Measurements from ENCODE around the gene KRTAP9-3.
"Not testable (repeated sequence)": the region's sequence is repeated elsewhere in the genome, so short reads cannot be mapped to it uniquely, and the experiment has no call there.

Gene KRTAP9-3

GRCh38 chr17:41215681-41216080, 16.6 kb upstream of the KRTAP9-3 start:
- Histone ChIP-seq H3K36me3 (ENCODE audit: insufficient read depth, low read length) (no peaks in the 10 kb centered on the region), H3K27ac (ENCODE audit: low read depth, low read length) (no peak overlapping the region), H3K27me3 (ENCODE audit: insufficient read depth, low read length) (no peaks in the 10 kb centered on the region), H3K4me3 (ENCODE audit: low read depth, low read length) (no peak overlapping the region), H3K4me1 (ENCODE audit: control insufficient read depth, insufficient read depth, low read length, unreplicated experiment) (peaks cover 5% of the 10 kb centered on the region), H2AFZ (ENCODE audit: low read length, unreplicated experiment) (no peak overlapping the region), H3K79me2 (ENCODE audit: control insufficient read depth, insufficient read depth, low read length, unreplicated experiment) (no peaks in the 10 kb centered on the region)

GRCh38 chr17:41223821-41224220, 8.4 kb upstream of the KRTAP9-3 start:
- Histone ChIP-seq H2AFZ (ENCODE audit: low read length, unreplicated experiment) (no peak overlapping the region), H3K27me3 (ENCODE audit: insufficient read depth, low read length) (no peaks in the 10 kb centered on the region), H3K4me3 (ENCODE audit: low read depth, low read length) (no peak overlapping the region), H3K4me1 (ENCODE audit: control insufficient read depth, insufficient read depth, low read length, unreplicated experiment) (no peaks in the 10 kb centered on the region), H3K27ac (ENCODE audit: low read depth, low read length) (no peak overlapping the region), H3K36me3 (ENCODE audit: insufficient read depth, low read length) (no peaks in the 10 kb centered on the region), H3K79me2 (ENCODE audit: control insufficient read depth, insufficient read depth, low read length, unreplicated experiment) (no peaks in the 10 kb centered on the region)

DNA sequence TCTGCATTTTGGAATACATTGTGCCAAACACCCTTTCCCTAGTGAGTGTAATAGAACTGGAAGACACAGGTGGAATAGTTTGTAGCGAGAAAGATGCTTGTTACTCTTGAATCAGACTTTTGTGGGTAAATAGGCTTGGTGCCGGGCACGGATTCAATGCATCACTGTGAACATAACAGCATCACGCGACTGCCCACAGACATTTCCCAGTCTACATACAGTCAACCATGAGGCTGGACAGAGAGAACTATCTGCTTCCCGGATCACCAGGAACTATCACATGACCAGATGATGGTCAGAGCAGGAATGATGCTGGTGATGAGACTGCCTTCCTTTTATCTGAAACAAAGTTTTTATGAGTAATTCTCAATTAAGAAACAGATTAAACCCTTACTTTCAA, 6.2 kb upstream of the KRTAP9-3 start:
- H3K27me3 ChIP-seq (ENCODE audit: insufficient read depth, low read length): 0 out of 2 replicates have a peak, but pooled peaks cover 5% of the 10 kb centered on the region
- H3K79me2 ChIP-seq (ENCODE audit: control insufficient read depth, insufficient read depth, low read length, unreplicated experiment): no peaks in the 10 kb centered on the region
- H2AFZ ChIP-seq (ENCODE audit: low read length, unreplicated experiment): no peak overlapping the region
- no peak overlapping the region for H3K4me3 ChIP-seq (ENCODE audit: low read depth, low read length)
- no peak overlapping the region for H3K27ac ChIP-seq (ENCODE audit: low read depth, low read length)
- no peaks in the 10 kb centered on the region for H3K4me1 ChIP-seq (ENCODE audit: control insufficient read depth, insufficient read depth, low read length, unreplicated experiment)
- no peaks in the 10 kb centered on the region for H3K36me3 ChIP-seq (ENCODE audit: insufficient read depth, low read length)

DNA sequence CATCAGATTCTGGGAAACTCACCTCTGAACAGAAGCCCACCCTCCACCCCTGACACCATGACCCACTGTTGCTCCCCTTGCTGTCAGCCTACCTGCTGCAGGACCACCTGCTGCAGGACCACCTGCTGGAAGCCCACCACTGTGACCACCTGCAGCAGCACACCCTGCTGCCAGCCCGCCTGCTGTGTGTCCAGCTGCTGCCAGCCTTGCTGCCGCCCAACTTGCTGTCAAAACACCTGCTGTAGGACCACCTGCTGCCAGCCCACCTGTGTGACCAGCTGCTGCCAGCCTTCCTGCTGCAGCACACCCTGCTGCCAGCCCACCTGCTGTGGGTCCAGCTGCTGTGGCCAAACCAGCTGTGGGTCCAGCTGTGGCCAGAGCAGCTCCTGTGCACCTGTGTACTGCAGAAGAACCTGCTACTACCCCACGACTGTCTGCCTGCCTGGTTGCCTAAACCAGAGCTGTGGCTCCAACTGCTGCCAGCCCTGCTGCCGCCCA, 5.6 kb upstream of the KRTAP9-3 start, which contains the start of gene KRTAP9-2:
KRTAP9-2 (plus strand) TSS at position 51 of the 498 bp plus-strand sequence; CDS start at position 58, 7 bp downstream.
- not testable (repeated sequence) for H3K27ac ChIP-seq (ENCODE audit: low read depth, low read length); H3K36me3 ChIP-seq (ENCODE audit: insufficient read depth, low read length); H3K27me3 ChIP-seq (ENCODE audit: insufficient read depth, low read length); H3K4me3 ChIP-seq (ENCODE audit: low read depth, low read length); H3K79me2 ChIP-seq (ENCODE audit: control insufficient read depth, insufficient read depth, low read length, unreplicated experiment); H2AFZ ChIP-seq (ENCODE audit: low read length, unreplicated experiment); H3K4me1 ChIP-seq (ENCODE audit: control insufficient read depth, insufficient read depth, low read length, unreplicated experiment)

- no peak overlapping the region for H2AFZ ChIP-seq (ENCODE audit: low read length, unreplicated experiment)
- H3K4me1 ChIP-seq (ENCODE audit: control insufficient read depth, insufficient read depth, low read length, unreplicated experiment): no peaks in the 10 kb centered on the region
- no peak overlapping the region for H3K4me3 ChIP-seq (ENCODE audit: low read depth, low read length)
- no peak overlapping the region for H3K27ac ChIP-seq (ENCODE audit: low read depth, low read length)
- H3K36me3 ChIP-seq (ENCODE audit: insufficient read depth, low read length): no peaks in the 10 kb centered on the region
- H3K79me2 ChIP-seq (ENCODE audit: control insufficient read depth, insufficient read depth, low read length, unreplicated experiment): no peaks in the 10 kb centered on the region
- peaks cover 23% of the 10 kb centered on the region; the same call in 1 of the 2 replicates for H3K27me3 ChIP-seq (ENCODE audit: insufficient read depth, low read length)
These were observed 2.2 kb upstream of the KRTAP9-3 start for GRCh38 chr17:41230094-41230493.

DNA sequence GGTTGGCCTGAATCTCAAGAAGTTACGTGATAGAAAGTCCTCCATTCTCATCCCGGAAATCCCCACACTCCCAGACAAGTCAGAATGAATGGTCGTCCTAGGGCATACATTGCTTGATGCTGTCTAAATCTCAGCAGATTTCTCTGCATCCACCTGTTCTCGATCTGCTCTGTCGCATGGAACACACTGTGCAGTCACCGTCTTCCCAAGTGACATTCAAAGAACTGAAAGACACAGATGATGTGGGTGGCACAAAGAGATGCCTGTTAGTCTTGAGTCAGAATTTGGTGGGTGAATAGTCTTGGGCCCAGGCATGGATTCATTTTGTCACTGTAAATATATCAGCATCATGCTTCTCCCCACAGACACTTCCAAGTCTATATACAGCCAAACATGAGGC, 518 bp upstream of the KRTAP9-3 start:
- no peaks in the 10 kb centered on the region for H3K4me1 ChIP-seq (ENCODE audit: control insufficient read depth, insufficient read depth, low read length, unreplicated experiment)
- no peaks in the 10 kb centered on the region for H3K36me3 ChIP-seq (ENCODE audit: insufficient read depth, low read length)
- no peak overlapping the region for H3K4me3 ChIP-seq (ENCODE audit: low read depth, low read length)
- no peak overlapping the region for H2AFZ ChIP-seq (ENCODE audit: low read length, unreplicated experiment)
- H3K27ac ChIP-seq (ENCODE audit: low read depth, low read length): no peak overlapping the region
- peaks cover 24% of the 10 kb centered on the region; the same call in 1 of the 2 replicates for H3K27me3 ChIP-seq (ENCODE audit: insufficient read depth, low read length)
- H3K79me2 ChIP-seq (ENCODE audit: control insufficient read depth, insufficient read depth, low read length, unreplicated experiment): no peaks in the 10 kb centered on the region

- H3K36me3 ChIP-seq (ENCODE audit: insufficient read depth, low read length); H3K27ac ChIP-seq (ENCODE audit: low read depth, low read length); H3K4me3 ChIP-seq (ENCODE audit: low read depth, low read length); H2AFZ ChIP-seq (ENCODE audit: low read length, unreplicated experiment); H3K4me1 ChIP-seq (ENCODE audit: control insufficient read depth, insufficient read depth, low read length, unreplicated experiment); H3K79me2 ChIP-seq (ENCODE audit: control insufficient read depth, insufficient read depth, low read length, unreplicated experiment): not testable (repeated sequence)
- H3K27me3 ChIP-seq (ENCODE audit: insufficient read depth, low read length): peaks cover 30% of the 10 kb centered on the region; the same call in 1 of the 2 replicates
These were observed 4.9 kb downstream of the KRTAP9-3 start for GRCh38 chr17:41237116-41237515.

DNA sequence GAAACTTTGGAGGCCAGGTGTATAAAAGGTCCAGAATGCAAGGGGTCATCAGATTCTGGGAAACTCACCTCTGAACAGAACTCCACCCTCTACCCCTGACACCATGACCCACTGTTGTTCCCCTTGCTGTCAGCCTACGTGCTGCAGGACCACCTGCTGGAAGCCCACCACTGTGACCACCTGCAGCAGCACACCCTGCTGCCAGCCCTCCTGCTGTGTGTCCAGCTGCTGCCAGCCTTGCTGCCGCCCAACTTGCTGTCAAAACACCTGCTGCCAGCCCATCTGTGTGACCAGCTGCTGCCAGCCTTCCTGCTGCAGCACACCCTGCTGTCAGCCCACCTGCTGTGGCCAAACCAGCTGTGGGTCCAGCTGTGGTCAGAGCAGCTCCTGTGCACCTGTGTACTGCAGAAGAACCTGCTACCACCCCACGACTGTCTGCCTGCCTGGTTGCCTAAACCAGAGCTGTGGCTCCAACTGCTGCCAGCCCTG, 5.7 kb downstream of the KRTAP9-3 start, which contains the start of gene KRTAP9-8:
KRTAP9-8 (plus strand) TSS at position 51 of the 489 bp plus-strand sequence; CDS start at position 104, 53 bp downstream.
- H3K36me3 ChIP-seq (ENCODE audit: insufficient read depth, low read length); H3K27ac ChIP-seq (ENCODE audit: low read depth, low read length): not testable (repeated sequence)
- H3K27me3 ChIP-seq (ENCODE audit: insufficient read depth, low read length): peaks cover 25% of the 10 kb centered on the region; the same call in 1 of the 2 replicates

GRCh38 chr17:41246995-41247787, 14.9 kb downstream of the KRTAP9-3 start:
- H3K4me3 ChIP-seq (ENCODE audit: low read depth, low read length); H3K79me2 ChIP-seq (ENCODE audit: control insufficient read depth, insufficient read depth, low read length, unreplicated experiment); H3K4me1 ChIP-seq (ENCODE audit: control insufficient read depth, insufficient read depth, low read length, unreplicated experiment); H2AFZ ChIP-seq (ENCODE audit: low read length, unreplicated experiment); H3K27ac ChIP-seq (ENCODE audit: low read depth, low read length); H3K36me3 ChIP-seq (ENCODE audit: insufficient read depth, low read length): not testable (repeated sequence)
- peaks cover 27% of the 10 kb centered on the region for H3K27me3 ChIP-seq (ENCODE audit: insufficient read depth, low read length)

More for the DNA sequence above, 5.7 kb downstream of the KRTAP9-3 start, which contains the start of gene KRTAP9-8:
- H2AFZ ChIP-seq (ENCODE audit: low read length, unreplicated experiment); H3K79me2 ChIP-seq (ENCODE audit: control insufficient read depth, insufficient read depth, low read length, unreplicated experiment); H3K4me1 ChIP-seq (ENCODE audit: control insufficient read depth, insufficient read depth, low read length, unreplicated experiment); H3K4me3 ChIP-seq (ENCODE audit: low read depth, low read length): not testable (repeated sequence)

- not testable (repeated sequence) for H3K4me1 ChIP-seq (ENCODE audit: control insufficient read depth, insufficient read depth, low read length, unreplicated experiment); H3K36me3 ChIP-seq (ENCODE audit: insufficient read depth, low read length)
These were observed 17.5 kb downstream of the KRTAP9-3 start, which contains the start of gene KRTAP9-4 for GRCh38 chr17:41249637-41250240. Gene KRTAP9-4, plus strand, starts transcription at chr17:41249687. Its CDS starts 34 bp downstream, at chr17:41249721.

More at GRCh38 chr17:41249637-41250240, 17.5 kb downstream of the KRTAP9-3 start, which contains the start of gene KRTAP9-4:
- H3K4me3 ChIP-seq (ENCODE audit: low read depth, low read length); H2AFZ ChIP-seq (ENCODE audit: low read length, unreplicated experiment); H3K27ac ChIP-seq (ENCODE audit: low read depth, low read length); H3K79me2 ChIP-seq (ENCODE audit: control insufficient read depth, insufficient read depth, low read length, unreplicated experiment): not testable (repeated sequence)
- H3K27me3 ChIP-seq (ENCODE audit: insufficient read depth, low read length): peaks cover 41% of the 10 kb centered on the region

Data from ACC112 (cell line).